Activated CD4-positive, alpha-beta T cell treated with anti-CD3 and anti-CD28 coated beads, Interleukin-2, amount 50 U/mL, for 1 hour (primary cell): ENCODE measurements around the gene RNF183.
"Not testable (repeated sequence)": the region's sequence is repeated elsewhere in the genome, so short reads cannot be mapped to it uniquely, and the experiment has no call there.

Experiments used
- DNase-seq: peaks from one replicate; pipeline ENCODE4 v3.0.0-alpha.2; 2020

The RNF183 gene

GRCh38 chr9:113315231-113315630 is 12.1 kb upstream of the RNF183 start:
- DNase-seq, result no peak

GRCh38 chr9:113313261-113313660 is 10.1 kb upstream of the RNF183 start:
- DNase-seq, result no peak

GRCh38 chr9:113311961-113312360 is 8.8 kb upstream of the RNF183 start:
- no peak for DNase-seq

GRCh38 chr9:113310538-113310937 is 7.4 kb upstream of the RNF183 start:
- no peak for DNase-seq

DNA sequence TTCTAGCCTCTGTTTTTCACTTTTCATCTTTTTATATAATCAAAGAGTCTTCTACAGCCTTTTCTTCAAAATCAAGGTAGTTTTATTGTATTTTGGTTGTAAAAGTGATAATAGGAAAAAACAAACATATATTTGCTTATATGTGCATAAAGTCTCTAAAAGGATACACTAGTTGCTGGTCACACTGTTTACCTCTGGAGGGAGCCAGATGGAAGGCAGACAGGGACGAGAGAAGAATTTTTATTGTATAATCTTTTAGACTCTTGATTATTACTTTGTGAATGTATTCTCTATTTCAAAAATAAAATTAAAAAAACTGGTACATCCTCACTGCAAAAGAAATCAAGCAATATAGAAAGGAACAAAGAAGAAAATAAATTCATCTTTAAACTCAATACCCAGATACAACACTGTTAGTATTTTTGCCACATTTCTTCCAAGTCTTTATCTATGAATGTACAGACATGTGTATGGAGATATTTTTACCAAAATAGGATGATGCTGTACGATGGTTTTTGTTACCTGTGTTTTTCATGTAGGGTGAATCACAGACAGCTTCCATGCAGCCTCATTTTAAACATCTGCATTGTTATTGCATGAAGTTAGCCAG is 6.1 kb upstream of the RNF183 start:
- DNase-seq, result no peak

GRCh38 chr9:113307396-113307975 is 4.3 kb upstream of the RNF183 start:
- no peak for DNase-seq

DNA sequence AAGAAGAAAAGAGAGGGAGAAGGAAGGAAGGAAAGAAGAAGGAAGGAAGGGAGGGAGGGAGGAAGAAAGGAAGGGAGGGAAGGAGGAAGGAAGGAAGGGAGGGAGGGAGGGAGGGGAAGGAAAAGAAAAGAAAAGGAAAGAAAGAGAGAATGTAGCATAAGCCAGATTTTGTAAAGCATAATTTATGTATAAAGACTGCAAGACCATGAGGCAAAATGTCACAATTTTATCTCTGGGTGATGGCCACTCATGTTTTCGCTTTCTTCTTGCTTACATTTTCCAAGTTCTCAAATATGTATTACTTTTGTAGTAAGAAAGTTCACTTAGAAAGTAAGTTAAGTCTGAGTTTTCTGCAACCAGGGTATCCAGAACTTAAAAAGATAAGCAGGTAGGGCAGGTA is 3.4 kb upstream of the RNF183 start:
- DNase-seq, result no peak

DNA sequence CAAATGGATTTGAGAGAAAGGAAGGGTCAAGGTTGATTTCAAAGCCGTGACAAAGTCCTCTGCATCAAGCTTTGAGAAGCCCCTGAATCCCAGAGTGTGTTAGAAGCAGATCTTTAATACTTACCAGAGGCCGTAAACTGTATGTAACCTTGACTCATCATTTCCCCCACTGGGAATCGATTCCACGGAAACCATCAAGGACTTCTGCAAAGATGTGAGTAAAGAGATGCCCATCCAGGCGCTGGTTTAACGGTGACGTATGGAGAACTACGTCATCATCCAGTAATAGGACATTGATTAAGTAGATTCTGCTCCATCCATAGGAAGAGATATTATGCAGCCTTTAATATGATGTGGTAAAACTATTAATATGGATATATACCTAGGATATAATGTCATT is 1.6 kb downstream of the RNF183 start:
- DNase-seq, result no peak

DNA sequence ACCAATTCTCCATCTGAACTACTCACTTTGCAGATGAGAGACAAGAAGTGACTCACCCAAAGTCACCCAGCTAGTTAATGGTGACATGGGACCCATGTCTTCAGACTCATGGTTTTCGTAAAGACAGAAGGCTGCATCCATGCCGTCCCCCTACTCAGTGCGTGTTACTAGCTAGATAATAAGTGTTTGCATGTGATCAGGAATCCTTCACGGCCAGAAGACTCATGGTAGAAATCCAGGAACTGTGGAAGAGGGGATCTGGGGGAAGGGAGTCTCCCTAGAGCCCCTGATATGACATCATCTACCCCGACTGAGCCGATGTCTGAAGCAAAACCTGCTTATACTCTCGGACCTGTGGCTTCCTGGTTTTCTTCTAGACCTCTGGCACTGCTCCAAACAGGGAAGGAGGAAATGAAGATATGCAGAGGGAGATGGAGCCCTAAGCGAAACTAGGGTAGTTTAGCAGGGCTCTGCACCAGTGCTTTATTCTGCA is 3.3 kb downstream of the RNF183 start:
- no peak for DNase-seq

GRCh38 chr9:113298924-113299770 is 4.0 kb downstream of the RNF183 start:
- no peak for DNase-seq

DNA sequence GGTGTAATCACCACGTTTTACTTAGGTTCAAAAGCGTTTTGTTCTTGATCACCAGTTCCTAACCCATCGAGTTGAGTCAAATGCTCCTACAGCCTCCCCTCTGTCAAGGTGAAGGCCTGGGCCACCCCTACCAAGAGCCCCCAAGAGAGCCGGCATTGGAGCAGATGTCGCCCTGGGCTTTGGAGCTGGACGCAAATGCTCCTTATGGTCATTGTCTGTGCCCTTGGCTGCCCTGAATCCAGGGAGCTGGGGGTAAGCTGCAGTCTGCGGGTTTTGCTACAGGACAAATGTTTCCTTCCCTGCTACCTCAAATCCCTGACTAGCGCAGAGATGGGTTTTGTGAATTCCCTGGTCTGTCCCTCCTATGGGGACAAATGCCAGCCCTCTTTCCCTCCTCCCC is 4.9 kb downstream of the RNF183 start:
- DNase-seq, result no peak

DNA sequence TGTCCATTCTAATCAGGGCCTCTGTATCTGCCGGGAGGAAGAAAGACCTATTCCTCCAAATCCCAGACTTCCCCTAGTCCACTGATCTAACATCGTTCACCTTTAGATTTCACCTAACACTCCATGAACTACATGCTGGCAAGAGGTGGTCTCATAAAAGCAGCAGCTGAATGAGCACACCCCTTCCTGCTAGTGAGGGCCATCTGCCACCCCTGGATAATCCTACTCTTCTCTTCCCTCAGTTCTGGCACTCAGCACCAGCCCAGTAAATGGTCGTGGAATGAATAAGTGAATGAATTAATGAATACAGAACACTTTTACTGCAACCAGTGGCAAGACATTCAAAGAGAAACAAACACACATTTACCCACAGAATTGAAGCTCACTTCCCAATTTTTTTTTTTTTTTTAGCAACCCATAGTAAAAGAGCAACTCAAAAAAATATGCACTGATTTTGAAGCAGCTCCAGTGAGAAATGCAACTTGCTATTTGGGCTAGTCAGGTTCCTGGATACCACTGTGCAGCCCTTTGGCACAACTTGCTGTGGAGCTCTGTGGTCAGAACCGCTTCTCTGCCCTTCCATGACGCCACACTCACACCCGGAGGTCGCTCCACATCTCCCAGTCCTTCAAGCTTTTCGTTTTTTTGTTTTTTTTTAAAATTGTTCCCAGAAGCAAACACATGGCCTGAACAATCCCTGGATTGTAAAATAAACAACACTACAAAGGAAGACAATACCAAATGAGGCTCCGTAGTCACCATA is 6.2 kb downstream of the RNF183 start:
- no peak for DNase-seq

GRCh38 chr9:113296247-113296646 is 6.9 kb downstream of the RNF183 start:
- DNase-seq, result not testable (repeated sequence)

DNA sequence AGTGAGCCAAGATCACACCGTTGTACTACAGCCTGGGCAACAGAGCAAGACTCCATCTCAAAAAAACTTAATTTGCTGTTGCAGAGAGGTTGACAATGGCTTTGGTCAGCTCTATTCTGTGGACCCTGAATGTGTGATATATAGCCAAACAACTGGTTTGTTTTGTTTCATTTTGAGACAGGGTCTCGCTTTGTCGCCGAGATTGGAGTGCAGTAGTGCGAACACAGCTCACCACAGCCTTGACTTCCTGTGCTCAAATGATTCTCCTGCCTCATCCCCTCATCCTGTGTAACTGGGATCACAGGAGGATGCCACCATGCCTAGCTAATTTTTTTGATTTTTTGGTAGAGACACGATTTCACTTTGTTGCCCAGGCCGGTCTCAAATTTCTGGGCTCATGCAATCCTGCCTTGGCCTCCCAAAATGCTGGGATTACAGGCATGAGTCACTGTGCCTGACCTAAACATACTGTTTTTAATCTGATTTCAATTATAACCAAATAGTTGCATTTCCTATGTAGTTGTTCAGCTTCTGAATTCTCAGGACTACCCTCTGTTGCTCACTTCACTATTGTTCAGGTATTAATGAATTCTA is 9.8 kb downstream of the RNF183 start:
- no peak for DNase-seq

GRCh38 chr9:113290052-113290607 is 13.0 kb downstream of the RNF183 start:
- no peak for DNase-seq

- no peak for DNase-seq
Measured at GRCh38 chr9:113289091-113289490, 14.1 kb downstream of the RNF183 start.

DNA sequence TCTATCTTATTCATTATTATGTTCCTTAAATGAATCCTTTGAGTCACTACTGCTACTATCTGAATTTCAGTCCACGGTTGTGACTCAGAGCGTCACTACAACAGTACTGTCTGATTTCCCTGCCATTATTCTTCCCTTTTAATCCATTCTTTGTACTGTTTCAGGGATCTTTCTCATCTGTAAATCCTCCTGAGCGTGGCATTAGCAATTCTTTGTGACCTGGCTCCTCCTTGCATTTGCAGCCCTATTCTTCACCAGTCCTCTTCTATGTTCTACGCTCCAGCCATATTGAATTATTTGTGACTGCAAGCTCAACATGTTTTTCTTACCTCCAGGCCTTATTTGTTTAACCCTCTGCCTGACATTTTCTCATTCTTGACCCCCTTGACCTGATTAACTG is 21.8 kb downstream of the RNF183 start:
- DNase-seq, result no peak

DNA sequence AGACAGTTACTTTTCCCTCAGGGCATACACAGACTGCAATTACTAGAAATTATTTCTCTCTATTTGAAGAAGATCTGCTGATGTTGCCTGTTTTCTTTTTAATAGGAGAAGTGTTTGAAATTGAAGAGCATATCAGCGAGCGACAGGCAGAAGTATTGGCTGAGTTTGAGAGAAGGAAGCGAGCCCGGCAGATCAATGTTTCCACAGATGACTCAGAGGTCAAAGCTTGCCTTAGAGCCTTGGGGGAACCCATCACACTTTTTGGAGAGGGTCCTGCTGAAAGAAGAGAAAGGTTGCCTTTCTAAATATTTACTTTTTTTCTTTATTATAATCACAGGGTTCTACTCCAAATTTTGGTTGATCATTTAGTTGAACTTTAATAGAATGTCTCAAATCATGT is 24.3 kb downstream of the RNF183 start:
- DNase-seq, result no peak

DNA sequence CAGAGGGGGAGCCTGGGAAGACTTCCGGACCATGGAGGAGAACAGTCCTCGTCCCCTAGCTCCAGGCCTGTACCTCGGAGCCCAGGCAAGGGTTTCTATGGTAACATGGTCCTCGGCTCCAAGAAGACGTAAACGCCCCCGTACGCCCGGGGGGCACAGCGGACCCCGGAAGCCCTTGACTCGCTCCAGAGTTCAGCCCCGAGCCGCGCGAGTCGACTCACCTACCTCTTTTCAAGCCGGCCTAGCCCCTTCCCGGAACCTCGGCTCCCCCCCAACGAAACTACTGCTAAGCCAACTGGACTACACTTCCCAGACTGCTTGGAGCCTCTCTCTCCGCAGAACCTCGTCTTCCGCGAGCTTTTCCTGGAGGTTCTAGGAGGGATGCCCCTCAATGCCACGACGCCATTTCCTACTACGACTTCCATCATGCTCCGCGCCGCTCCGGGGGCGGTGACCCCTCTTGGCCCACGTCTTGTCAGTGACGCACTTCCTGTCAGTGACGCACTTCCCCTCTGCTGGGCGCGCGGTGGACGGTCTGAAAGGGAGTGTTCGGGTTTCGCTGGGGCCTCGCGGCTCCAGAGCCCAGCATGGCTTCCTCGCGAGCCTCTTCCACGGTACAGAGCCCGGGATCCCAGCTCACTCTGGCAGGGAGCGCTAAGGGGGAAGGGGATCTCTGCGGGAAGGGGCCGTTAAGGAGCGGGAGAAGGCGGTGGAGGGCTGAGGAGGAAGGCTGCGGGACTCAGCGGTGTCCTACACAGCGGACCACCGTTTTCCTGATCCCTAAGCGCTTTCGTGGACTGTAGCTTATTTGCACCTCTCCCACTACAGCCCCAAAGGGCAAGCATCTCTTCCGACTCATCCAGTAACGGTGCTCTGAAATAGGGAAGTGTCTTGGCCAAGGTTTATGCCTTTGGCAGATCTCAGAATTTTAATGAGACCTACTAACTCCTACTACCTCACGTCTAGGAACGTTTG is 27.7 kb downstream of the RNF183 start, which contains the start of the genes CDC26 and PRPF4:
TSS of gene CDC26 (minus strand) at position 416 of the 975 bp plus-strand sequence. CDS start 3,065 bp downstream, outside the sequence.
TSS of gene PRPF4 (plus strand) at position 502 of the 975 bp plus-strand sequence. CDS start at position 588, 86 bp downstream.
- DNase-seq, result peak; percentile 94

DNA sequence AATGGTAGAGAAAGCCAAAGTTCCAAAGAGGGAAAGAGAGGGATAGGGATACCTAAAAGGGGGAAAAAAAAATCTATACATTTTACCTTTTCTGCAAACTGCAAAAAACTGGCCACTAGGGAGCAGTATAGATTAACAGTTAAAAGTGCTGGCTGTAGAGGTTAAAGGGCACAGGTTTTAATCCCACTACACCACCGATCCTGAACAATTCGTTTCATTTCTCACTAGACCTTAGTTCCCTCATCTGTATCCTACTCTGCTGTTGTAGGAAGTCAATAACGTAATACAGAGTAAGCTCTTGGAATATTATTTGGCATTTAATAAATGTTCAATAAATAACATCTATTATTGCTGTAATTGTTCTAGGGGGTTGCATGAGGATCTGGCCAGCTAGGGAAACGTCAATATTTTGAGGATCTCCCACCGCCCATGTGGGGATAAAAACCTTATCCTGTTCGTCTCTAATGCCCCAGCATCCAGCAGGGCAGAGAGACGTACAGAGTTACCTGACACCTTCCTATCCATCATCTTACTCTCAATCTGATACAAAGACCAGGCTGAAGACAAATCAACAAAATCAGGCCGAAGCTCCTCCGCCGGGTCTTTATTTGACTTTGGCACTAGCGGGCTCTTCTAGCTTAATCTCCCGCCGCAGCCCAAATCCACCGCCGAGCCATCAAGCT is 28.6 kb downstream of the RNF183 start:
- DNase-seq, result no peak
